HPDE6-E6E7 (cell line): ENCODE measurements around the gene CACNA2D1.
"Not testable (repeated sequence)": the region's sequence is repeated elsewhere in the genome, so short reads cannot be mapped to it uniquely, and the experiment has no call there.

ENCODE experiments used
- DNase-seq: peaks from one replicate; pipeline ENCODE4 v3.0.0; 2011; ENCODE audit warnings: missing footprints; ENCODE audit errors: extremely low spot score

CACNA2D1 gene

GRCh38 chr7:82049891-82050533 is 393.6 kb downstream of the CACNA2D1 start:
- peak; percentile 47 for DNase-seq

GRCh38 chr7:82049442-82049841 is 394.1 kb downstream of the CACNA2D1 start:
- DNase-seq = no peak

- no peak for DNase-seq
Observed at GRCh38 chr7:82044497-82045080, 399.0 kb downstream of the CACNA2D1 start.

- no peak for DNase-seq
Observed at GRCh38 chr7:82039621-82040020, 404.0 kb downstream of the CACNA2D1 start.

- no peak for DNase-seq
Observed at GRCh38 chr7:82036146-82036886, 407.3 kb downstream of the CACNA2D1 start.

- DNase-seq = no peak
Observed at GRCh38 chr7:82035456-82035855, 408.1 kb downstream of the CACNA2D1 start.

GRCh38 chr7:82032901-82033300 is 410.7 kb downstream of the CACNA2D1 start:
- no peak for DNase-seq

- no peak for DNase-seq
Observed at GRCh38 chr7:82029236-82029913, 414.2 kb downstream of the CACNA2D1 start.

GRCh38 chr7:82028097-82028496 is 415.5 kb downstream of the CACNA2D1 start:
- DNase-seq = no peak

GRCh38 chr7:82021713-82022112 is 421.9 kb downstream of the CACNA2D1 start:
- no peak for DNase-seq

- DNase-seq = no peak
Observed at GRCh38 chr7:82021036-82021435, 422.5 kb downstream of the CACNA2D1 start.

GRCh38 chr7:82019551-82020475 is 423.8 kb downstream of the CACNA2D1 start:
- no peak for DNase-seq

- DNase-seq = no peak
Observed at GRCh38 chr7:82018226-82018625, 425.4 kb downstream of the CACNA2D1 start.

GRCh38 chr7:82017334-82017943 is 426.1 kb downstream of the CACNA2D1 start:
- peak; percentile 1 for DNase-seq

- DNase-seq = peak; percentile 0
Observed at GRCh38 chr7:82015751-82016150, 427.8 kb downstream of the CACNA2D1 start.

- not testable (repeated sequence) for DNase-seq
Observed at GRCh38 chr7:82014574-82014973, 429.0 kb downstream of the CACNA2D1 start.

GRCh38 chr7:82012453-82012852 is 431.1 kb downstream of the CACNA2D1 start:
- no peak for DNase-seq

GRCh38 chr7:82010416-82010815 is 433.2 kb downstream of the CACNA2D1 start:
- no peak for DNase-seq

- no peak for DNase-seq
Observed at GRCh38 chr7:82007315-82007714, 436.3 kb downstream of the CACNA2D1 start.

- no peak for DNase-seq
Observed at GRCh38 chr7:82005056-82005455, 438.5 kb downstream of the CACNA2D1 start.

- no peak for DNase-seq
Observed at GRCh38 chr7:81993186-81993585, 450.4 kb downstream of the CACNA2D1 start.
